Neural cell (in vitro differentiated cells): ENCODE results near the gene TSPAN17.

Source experiments
- CTCF ChIP-seq: fragments of 450-650 bp; IDR thresholded peaks from 2 replicates; pipeline ENCODE4 v1.5.1; 2014; ENCODE audit warnings: antibody characterized with exemption, mild to moderate bottlenecking, moderate library complexity; ENCODE audit not compliant: poor library complexity, severe bottlenecking
- EP300 ChIP-seq: fragments of 450-650 bp; conservative IDR thresholded peaks from 2 replicates; pipeline ENCODE4 v1.6.1; 2014; ENCODE audit warnings: antibody characterized with exemption, mild to moderate bottlenecking, moderate library complexity; ENCODE audit not compliant: poor library complexity, severe bottlenecking
- EZH2 ChIP-seq: fragments of 200-600, 300-800 bp; shearing (Covaris generic), sonication (generic); IDR thresholded peaks from 2 replicates; pipeline ENCODE4 v1.6.1; 2014; ENCODE audit warnings: antibody characterized with exemption, low read length, borderline replicate concordance, mild to moderate bottlenecking; ENCODE audit not compliant: insufficient read depth, poor library complexity, severe bottlenecking
- MXI1 ChIP-seq: fragments of 450-650 bp; conservative IDR thresholded peaks from 2 replicates; pipeline ENCODE4 v1.6.1; 2014; ENCODE audit warnings: antibody characterized with exemption, mild to moderate bottlenecking; ENCODE audit not compliant: poor library complexity, severe bottlenecking
- POLR2AphosphoS5 ChIP-seq: IDR thresholded peaks from 2 replicates; pipeline ENCODE4 v1.6.1; 2012
- RAD21 ChIP-seq: fragments of 450-650 bp; conservative IDR thresholded peaks from 2 replicates; pipeline ENCODE4 v1.6.1; 2014; ENCODE audit warnings: antibody characterized with exemption, mild to moderate bottlenecking, moderate library complexity
- REST ChIP-seq: IDR thresholded peaks from 2 replicates; pipeline ENCODE4 v1.6.1; 2012; ENCODE audit warnings: borderline replicate concordance
- SMC3 ChIP-seq: fragments of 450-650 bp; conservative IDR thresholded peaks from 2 replicates; pipeline ENCODE4 v1.6.1; 2014; ENCODE audit warnings: antibody characterized with exemption, mild to moderate bottlenecking, moderate library complexity; ENCODE audit not compliant: poor library complexity
- TAF1 ChIP-seq: IDR thresholded peaks from 2 replicates; pipeline ENCODE4 v1.6.1; 2012; ENCODE audit warnings: low read depth

DNA sequence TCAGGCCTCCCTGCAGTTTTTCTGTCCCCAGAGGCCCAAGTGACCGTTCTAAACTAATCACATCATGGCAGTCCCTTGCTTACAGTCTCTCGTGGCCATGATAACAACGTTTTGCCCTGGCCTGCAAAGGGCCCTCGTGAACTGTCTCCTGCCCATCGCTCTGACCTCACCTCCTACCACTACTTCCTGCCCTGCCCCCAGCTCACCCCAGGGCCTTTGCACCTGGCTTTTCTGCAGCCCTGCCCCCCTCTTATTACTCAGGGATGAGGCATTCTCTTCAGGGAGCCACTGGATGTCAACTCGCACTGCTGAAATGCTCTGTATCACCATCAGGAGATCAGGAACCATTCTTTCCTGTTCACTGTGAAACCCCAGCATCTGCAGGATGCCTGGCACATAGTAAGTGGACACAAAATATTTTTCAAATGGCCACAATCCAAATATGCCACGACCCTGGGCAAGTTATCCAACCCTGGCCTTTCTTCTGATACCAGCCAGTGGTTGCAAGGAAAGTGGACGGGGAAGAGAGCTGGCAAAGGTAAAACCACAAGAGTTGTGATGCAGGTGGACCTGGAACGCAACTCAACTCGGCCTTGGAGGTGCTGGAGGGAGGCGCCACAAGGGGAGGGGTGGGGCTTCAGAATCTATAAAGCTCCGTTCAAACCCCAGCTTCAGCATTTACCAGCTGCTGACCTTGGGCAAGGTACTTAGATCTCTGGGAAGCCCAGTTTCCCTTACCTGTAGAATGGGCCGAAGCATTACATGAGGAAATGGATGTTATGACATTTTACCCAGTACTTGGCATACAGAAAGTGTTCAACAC lies 18.7 kb upstream of the TSPAN17 start:
- TF ChIP-seq CTCF (no peak), TAF1 (no peak), POLR2AphosphoS5 (no peak), SMC3 (no peak), MXI1 (no peak), EZH2 (no peak), REST (no peak), EP300 (no peak), RAD21 (no peak)
